HL-60/S4 treated with retinoic acid at 250 ng/mL for 4 days and 3 days (cell line): ENCODE measurements around the gene MMP24.

ENCODE experiments used
- in situ Hi-C: fragments of 300-500 bp; cut with MboI; formaldehyde crosslinking; loops from 2 replicates; pipeline ENCODE4 v1.7.0; 2022; ENCODE audit warnings: low sequenced_read_pairs

The MMP24 gene

DNA sequence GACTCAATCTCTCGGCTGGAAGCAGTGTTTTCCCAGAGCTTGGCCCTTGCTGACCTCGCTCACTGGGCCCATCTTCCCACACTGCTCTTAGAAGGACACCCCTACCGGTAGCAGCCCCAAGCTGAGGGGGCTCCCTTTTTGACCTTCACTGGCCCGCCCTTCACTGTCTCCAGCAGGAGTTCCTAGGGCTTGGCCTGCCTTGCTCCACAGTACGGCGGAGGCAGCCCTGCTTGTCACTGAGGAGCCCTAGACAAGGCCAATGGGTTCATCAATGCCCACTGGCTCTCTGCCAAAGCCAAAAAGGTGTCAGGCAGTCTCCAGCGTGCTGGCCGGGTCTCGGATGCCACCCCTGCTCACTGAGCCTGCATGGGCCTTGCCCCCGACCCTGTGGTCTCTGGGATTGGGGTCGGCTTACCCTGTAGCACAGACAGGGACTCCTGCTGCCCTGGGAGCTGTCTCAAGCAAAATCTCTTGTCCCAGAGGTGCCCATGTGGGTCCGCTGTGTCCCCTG is 49.3 kb downstream of the MMP24 start:
- in situ Hi-C loops: no loop called here

DNA sequence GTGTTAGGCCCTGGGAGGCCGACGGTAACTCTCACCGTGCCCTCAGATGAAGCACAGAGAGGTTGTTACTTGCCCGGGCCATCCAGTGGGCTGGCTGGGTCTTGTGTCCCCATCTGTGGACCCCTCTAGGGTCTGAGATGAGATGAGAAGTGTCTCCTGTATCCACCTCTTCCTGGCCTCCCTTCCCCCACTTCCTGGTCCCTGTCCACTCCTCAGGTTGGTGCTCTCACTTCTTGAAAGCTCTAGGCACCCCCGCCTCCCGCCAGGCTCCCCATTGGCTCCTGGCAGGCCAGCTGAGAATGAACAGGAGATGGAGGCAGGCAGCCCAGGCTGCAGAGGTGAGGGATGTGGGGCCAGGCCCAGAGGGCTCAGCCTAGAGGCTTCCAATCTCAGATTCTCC is 49.9 kb downstream of the MMP24 start:
- in situ Hi-C loops: no loop called here

DNA sequence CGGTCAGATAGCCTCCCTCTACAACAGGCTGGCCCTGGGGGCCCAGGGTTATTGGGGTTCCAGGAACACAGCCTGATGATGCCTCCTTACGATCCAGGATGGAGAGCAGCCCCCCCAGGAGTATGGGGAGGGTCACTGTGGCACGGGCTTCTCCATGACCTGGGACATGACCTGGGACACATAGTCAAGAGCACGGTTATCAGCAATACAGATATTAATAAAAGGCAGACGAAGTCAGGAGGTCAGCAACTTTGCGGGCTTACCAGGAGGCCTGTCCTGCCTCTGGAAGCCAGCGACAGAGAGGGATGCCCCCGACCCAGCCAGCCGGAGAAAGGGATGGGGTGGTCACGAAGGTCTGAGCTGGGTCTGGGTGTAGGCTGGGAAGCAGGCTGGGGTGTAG is 50.6 kb downstream of the MMP24 start:
- in situ Hi-C loops: no loop called here

DNA sequence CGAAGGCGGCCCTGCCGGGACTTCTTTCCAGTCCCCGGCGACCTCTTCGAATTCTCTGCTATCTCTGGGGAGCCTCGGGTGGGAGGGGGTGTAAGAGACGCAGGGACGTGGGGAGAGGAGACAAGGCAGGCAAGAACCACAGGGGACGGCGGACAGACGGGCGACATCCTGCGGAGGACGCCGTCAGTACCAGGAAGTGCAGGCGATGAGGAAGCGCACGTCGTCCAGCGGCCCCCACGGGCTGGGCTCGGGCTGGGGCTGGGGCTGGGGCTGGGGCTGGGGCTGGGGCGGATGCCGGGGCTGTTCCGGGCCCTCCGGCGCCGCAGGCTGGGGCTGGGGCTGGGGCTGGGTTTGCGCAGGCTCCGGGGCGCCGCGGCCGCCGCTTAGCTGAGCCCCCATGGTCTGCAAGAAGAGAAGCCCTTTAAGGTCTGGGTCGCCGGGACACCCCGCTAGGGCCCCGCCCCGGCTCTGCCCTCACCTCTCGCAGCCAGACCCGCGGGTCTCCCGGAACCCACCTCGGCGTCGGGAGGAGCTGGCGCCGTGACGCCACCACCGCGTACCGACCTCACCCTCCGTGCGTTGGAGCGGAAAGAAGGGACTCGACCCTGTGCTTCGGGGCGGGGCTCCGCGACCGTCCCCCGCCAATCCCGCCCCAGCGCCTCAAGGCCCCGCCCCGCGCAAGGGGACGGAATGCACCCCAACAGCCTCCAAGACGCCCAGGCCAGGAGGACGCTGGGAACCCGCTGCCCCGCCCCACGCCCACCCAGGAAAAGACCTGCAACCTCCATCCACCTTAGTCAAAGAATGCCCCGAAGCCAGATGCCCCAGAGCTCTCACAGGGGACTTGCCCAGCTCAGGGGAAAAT is 51.3 kb downstream of the MMP24 start, which contains the start of gene MMP24OS:
MMP24OS (minus strand) TSS at position 592 of the 865 bp plus-strand sequence; CDS start at position 399, 193 bp downstream.
- in situ Hi-C loops: no loop called here

DNA sequence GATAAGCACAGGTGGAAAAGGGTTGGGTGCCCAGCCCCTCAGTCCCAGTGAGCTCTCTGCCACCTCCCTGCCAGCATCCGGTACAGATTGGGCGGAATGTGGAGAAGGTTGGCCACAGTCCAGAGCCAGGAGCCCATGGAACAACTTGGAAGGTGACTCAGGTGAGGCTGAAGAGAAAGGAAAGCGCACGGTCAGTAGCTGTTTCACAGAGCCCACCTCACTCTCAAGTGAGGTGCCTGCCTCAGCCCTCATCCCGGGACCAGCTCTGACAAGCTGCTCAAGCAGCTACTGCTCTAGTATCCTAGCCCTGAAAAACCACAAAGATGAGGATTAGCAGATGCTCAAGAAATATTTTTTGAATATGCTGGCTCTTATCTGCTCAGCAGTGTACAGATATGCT is 52.5 kb downstream of the MMP24 start:
- in situ Hi-C loops: no loop called here

DNA sequence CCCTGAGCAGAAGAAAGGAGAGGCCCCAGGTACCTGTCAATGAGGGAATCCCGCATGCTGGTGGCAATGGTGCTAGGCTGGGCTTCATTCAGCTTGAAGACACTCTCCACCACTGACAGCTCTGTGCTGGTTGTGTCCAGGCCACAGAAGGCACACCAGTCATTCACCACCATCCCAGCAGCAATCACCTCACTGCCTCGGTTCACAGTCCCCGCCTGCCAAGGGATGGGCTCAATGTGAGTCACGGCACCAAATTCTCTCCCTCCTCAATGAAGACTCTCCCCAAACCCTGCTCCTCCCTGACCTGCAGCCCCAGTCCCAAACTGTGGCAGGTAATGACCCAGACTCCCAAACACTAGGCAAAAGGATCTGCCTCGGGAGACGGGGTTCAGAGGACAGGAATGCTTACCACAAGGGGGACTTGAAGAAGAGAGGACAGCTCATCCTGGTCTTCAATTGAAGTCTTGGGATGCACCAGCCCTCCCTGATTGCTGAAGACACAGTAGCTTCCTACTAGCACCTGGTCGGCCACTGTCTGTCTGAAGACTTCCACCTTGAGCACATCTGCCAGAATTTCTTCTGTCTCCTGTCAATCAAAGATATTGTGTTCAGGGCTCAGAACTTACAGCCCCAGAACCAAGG is 53.2 kb downstream of the MMP24 start:
- in situ Hi-C loops: no loop called here

DNA sequence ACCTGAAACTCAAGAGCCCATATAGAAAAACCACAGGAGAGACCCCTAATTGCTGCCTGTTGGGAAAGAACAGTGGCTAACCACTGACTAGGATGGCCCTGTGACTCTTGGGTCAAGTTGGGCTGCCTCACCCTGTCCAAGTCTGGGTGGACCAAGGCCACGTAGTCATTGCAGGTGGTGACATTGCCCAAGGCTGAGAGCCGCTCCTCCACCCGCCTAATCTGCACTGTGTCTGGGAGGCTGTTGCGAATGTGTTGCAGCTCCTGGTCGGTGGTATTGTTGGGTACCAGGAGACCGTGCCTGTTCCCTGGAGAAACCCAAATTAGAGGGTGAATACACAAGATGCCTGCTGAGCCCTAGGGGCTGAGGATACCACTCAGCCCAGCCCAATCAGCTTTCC is 54.0 kb downstream of the MMP24 start:
- in situ Hi-C loops: no loop called here

DNA sequence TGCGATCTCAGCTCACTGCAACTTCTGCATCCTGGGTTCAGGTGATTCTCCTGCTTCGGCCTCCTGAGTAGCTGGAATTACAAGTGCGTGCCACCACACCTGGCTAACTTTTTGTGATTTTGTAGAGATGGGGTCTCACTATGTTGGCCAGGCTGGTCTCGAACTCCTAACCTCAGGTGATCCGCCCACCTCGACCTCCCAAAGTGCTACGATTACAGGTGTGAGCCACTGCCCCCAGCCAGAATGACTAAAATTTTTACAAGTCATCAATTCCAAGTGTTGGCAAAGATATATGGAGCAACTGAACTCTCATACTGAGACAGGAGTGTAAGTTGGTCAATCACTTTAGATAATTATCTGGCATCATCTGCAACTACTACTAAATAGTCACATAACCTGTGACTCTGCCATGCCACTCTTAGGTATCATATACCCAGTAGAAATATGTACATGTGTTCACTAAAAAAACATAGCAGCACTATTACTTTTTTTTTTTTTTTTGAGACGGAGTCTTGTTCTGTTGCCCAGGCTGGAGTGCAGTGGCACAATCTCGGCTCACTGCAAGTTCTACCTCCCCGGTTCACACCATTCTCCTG is 55.1 kb downstream of the MMP24 start:
- in situ Hi-C loops: no loop called here

DNA sequence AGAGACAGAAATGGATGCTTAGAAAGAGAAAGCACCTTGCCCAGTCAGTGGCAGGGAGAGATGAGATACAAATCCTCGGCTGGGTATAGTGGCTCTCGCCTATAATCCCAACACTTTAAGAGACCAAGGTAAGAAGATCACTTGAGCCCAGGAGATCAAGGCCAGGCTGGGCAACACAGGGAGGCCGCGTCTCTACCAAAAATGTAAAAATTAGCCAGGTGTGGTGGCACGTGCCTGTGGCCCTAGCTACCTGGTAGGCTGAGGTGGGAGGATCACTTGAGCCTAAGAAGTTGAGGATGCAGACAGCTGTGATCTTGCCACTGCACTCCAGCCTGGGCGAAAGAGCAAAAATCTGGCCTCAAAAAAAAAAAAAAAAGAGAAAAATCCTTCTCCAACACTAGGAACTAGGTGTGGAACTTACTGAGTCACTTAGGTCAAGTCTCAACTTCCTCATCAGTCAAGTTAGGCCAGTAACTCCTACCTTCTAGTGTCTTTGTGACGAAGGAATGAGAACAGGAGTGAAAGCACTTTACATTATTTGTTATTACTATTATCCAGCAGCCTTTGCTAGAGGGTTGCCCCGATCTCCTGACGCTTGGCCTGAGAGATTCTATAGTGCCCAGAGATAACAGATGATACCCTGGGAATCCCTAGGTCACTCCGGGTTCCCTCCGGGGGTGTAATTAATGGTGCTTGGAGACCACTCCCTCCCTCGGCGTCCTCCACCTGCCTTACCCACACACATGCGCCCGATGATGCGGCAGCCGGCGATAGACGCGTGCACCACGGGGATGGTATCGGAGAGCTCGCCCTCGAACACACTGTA is 57.2 kb downstream of the MMP24 start:
- in situ Hi-C loops: no loop called here

DNA sequence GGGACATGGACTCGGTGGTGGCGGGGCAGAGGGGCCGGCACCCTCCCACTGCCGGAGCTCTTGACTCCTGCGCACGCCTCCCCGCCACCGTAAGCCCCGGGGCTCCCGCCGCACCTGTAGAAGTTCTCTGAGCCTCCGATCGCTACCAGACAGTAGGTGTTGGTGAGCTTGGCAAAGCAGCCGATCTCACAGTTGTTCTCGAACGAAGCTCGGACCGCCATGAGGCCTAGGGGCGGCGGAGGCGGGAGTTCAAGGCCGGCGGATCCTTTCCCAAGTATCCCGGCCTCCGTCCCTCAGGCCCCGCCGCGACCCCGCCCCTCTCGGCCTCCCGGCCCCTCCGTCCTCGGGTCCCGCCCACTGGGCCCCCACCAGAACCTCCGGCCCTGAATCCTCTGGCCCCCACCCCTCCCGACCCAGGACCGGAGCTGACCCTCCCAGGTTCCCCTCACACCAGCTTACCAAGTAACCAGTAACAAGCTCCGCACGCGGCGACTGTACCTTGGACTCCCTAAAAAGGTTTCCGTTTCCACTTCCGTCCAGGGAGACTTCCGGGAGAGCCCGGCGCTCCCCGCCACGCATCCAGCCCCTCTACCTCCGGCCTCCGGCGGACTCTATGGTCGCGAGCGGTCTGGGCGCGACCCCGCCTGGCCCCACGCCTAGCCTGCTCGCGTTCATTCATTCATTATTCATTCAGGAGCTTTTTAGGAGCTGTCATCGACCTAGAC is 57.9 kb downstream of the MMP24 start, which contains the start of gene EIF6:
EIF6 (minus strand) TSS at position 506 of the 725 bp plus-strand sequence; CDS start at position 221, 285 bp downstream.
- in situ Hi-C loops: no loop called here

DNA sequence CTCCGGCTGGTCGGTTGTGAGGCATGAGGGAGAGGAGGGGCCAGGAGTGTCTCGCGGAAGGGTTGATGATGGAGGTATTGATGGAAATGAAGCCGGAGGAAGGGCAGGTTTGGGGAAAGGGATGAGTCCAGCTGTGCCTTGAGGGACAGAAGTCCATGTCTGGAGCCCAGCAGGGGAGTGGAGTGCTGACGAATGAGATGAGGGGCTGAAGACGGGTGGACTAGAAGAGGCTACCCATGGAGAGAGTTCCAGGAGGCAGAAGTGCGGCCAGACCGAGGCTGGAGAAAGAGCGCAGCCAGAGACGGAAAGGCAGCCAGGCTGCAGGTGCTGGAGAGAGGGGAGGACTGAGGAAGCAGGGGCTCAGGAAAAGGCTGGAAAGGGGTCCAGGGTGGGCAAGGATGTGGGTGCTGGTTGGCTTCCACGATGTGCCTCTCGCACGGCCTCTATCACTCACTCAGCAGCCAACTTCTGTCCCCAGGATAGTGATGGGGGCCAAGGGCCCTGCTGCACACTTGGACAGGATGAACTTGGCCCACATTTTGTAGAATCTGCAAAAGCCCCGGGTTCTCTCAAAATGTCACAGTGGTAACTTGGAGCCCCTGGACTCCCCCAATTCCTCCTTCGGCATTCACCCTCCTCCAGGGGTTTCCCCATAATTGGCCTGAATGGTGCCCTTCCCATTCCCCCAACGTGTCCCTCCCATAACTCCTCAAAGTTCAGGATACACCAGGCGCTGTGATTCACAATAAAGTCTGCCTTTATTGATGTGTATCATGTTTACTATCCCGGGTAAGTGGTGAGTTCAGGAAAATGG is 58.7 kb downstream of the MMP24 start:
- in situ Hi-C loops: no loop called here

DNA sequence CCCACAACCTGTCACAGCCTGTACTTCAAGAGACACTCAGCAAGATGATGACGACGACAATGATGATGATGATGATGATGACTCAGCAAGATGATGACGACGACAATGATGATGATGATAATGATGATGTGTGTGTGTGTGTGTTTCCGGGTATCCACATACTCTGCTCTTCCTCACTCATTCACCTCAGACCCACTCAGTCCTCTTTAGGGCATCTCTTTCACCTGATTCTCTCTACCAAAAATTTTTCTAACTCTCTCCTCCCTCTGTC is 59.3 kb downstream of the MMP24 start:
- in situ Hi-C loops: no loop called here

DNA sequence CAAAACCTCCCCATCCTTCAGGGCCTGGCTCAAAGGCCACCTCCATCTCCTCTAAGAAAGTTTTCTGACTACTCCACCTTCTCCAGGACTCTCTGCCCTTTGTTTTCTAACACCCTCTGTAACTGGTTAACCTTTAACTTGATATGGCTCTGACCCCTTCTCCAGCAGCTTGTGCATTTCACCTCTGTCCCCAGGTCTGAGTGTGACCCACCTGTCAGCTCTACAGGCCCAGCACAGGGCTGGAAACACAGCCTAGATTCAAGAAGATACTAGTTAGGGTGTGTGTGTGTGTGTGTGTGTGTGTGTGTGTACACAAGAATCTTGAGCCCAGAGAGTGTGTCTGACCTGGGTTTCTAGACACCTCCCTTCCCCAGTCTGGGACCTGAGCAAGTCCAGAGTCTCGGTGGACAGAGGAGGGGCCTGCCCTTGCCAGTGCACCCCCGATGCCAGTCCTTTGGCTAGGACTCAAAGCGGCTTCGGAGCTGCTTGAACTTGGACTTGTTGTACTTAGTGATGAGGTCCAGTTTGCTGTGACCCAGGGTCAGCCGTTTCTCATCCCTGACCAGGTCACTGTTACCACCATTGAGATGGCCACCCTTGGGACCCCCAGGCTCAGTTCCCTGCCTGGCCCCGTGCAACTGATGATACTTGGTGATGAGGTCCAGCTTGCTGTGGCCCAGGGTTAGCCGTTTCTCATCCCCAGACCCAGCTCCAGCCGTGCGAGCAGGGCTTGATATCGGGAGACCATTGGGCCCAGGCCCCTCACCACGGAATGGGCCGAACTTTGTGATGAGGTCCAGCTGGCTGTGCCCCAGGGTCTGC is 59.8 kb downstream of the MMP24 start:
- in situ Hi-C loops: no loop called here

DNA sequence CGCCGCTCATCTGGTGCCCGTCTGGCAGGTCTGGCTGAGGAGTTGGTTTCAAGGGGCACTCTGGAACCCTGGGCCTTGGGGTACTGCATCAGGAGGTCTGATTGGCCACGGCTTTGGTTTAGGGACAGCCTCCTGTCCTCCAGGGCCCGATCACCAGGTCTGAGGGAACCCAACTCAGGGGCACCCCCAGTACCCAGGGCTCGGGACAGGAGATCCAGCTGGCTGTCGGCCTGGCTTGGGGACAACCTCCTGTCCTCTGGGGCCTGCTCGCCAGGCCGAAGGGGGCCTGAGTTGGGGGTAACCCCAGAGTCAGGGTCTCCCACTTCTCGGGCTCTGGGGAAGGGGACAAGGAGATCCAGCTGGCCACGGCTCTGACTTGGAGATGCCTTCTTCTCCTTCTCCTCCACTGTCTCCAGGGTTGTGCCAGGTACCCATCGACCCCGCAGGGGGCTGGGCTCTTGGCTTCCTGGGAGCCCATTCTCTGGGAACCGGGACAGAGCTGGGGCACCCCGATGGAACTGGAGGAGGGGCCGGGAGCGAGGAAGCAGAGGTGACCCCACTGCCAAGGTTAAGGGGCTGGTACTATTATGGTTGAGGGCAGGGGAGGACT is 60.5 kb downstream of the MMP24 start:
- in situ Hi-C loops: no loop called here

DNA sequence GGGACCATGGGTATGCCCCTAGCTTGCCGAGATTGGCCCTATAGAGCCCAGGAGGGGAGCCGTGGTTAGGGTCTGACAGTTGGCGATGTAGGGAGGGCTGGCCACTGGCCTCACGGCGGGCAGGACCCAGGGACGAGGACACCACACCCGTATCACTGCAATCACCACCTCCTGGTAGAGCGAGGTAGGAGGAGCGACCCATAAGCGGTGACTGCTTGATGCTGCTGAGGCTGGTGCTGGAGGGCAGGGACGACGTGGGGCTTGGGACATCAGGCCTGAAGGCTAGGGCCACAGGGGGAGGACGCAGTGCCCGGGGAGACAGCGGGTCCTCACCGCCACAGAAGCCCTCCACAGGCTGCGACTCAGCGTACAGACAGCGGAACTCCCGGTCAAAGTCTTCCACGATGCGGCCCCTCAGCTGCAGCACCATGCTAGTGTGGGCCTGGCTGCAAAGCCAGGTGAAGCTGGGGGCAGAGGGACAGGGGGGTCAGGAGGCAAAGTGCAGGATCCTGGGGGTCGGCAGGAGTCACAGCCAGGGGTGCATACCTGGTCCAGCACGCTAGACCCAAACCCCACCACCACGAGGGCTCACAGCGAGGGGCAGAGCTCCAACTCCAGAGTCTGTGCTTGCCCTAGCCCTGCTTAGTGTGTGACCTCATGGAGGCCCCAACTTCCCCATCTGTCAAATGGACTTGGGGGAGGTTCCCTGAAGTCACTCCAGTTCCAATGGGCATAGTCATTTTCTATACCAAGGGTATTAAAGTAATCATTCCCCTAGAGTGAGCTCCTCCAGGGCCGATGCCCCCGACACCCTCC is 61.2 kb downstream of the MMP24 start:
- in situ Hi-C loops: no loop called here

DNA sequence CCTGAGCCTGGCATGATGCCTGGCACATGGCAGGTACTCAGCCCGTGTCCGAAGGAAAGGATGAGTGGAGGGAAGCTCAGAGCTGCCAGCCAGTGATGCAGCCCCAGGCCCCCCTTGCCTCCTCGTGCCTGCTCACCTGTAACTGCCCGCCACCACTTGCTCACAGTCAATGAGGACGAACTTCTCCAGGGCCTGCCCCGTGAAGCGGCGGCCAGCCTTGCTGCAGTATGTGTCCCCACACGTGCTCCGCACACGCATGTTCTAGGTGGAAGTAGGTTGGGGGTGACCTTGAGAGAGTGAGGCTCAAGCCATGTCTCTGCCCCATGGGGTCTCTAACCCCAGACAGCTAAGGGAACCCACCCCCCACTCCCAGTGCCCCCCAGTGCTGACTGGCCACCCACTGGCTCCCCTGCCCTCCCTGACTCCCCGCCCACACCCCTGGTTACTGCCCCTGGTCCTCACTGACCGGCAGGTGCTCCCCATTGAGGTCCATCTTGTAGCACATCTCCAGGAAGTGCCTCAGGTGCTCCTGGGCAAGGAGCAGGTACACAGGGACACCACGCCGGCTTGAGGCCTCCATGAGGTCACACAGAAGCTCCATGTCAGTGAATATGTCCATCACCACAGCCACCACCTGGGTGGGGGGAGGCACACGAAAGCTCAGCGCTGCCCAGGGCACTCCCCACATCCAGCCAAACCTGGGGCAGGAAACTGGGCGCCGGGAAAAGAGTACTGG is 62.0 kb downstream of the MMP24 start:
- in situ Hi-C loops: no loop called here
